HepG2 (cell line): ENCODE data around the gene ZNF391. TPM values are rescaled to one million over a fixed set of nuclear protein-coding genes. Genes with fewer than 3 reads are reported as not detected.

ENCODE experiments used
- ATAC-seq: fragments of 200-7000 bp; cut with Tn5 transposase; 3 replicates; pipeline ENCODE4 v1.9.1; 2020; ENCODE audit warnings: mild to moderate bottlenecking, moderate library complexity
- BruUV-seq: library from RNA; stranded (reverse); fragments of 400-500 nt; replicated peaks from 2 replicates; lab custom pipeline; 2021; lab: Mats Ljungman, UMichigan
- CTCF ChIA-PET: fragments of 300-600 bp; formaldehyde crosslinking; extraction: SDS; loops from one replicate; lab custom pipeline; 2021; ENCODE audit warnings: low total read pairs, inconsistent platforms, low intra/inter-chr PET ratio; lab: Yijun Ruan, JAX
- POLR2A ChIA-PET: fragments of 350-600 bp; sonication (Branson Sonifier 250); formaldehyde crosslinking; loops from one replicate; lab custom pipeline; 2020; ENCODE audit warnings: antibody characterized with exemption, inconsistent platforms; lab: Yijun Ruan, JAX
- DNase-seq: peaks from one replicate; pipeline ENCODE4 v3.0.0-alpha.2; 2015; ENCODE audit warnings: low spot score
- FAIRE-seq: peaks from 3 replicates; lab custom pipeline; 2011; peaks lifted over from hg19 to GRCh38; lab: Jason Lieb, UNC
- H2AFZ ChIP-seq: one replicate; pipeline ENCODE4 v1.6.1; 2011; ENCODE audit warnings: low read length, inconsistent platforms
- H3K27ac ChIP-seq: fragments of 300-600 bp; 3 replicates; pipeline ENCODE4 v1.8.0; 2011; ENCODE audit warnings: mixed run types, mild to moderate bottlenecking, mixed read lengths, low read length, inconsistent platforms; ENCODE audit not compliant: insufficient read depth; ENCODE audit errors: extremely low read length
- H3K27me3 ChIP-seq, 2 experiments: fragments of 200-600 bp in 1 of 2; 2 replicates in 1 of 2; 3 replicates in 1 of 2; pipeline versions ENCODE4 v1.6.0 to v1.8.0; 2011; ENCODE audit warnings: low read length in 2 of 2, mild to moderate bottlenecking in 2 of 2, moderate library complexity in 2 of 2, inconsistent platforms in 1 of 2; ENCODE audit not compliant: insufficient read depth in 2 of 2, control insufficient read depth in 1 of 2
- H3K36me3 ChIP-seq, 2 experiments: fragments of 200-600 bp in 1 of 2; replicated peaks in 1 of 2; 2 replicates in 1 of 2; 3 replicates in 1 of 2; pipeline versions ENCODE4 v1.5.1 to v1.8.0; 2011; ENCODE audit warnings: low read length in 2 of 2, inconsistent platforms in 1 of 2; ENCODE audit not compliant: insufficient read depth in 2 of 2, control insufficient read depth in 1 of 2
- H3K4me1 ChIP-seq: 2 replicates; pipeline ENCODE4 v1.5.1; 2012; ENCODE audit warnings: low read length, inconsistent platforms; ENCODE audit not compliant: insufficient read depth
- H3K4me2 ChIP-seq: 2 replicates; pipeline ENCODE4 v1.6.0; 2011; ENCODE audit warnings: low read depth, low read length, inconsistent platforms
- H3K4me3 ChIP-seq, 3 experiments: fragments of 200-600 bp in 1 of 3; sonication (generic), shearing (Covaris generic) in 1 of 3; replicated peaks in 1 of 3; 2 replicates each; pipeline ENCODE4 v1.5.1; 2011 to 2016; ENCODE audit warnings: low read length in 3 of 3, inconsistent platforms in 2 of 3, low read depth in 2 of 3, mild to moderate bottlenecking in 2 of 3, control low read depth in 1 of 3, mixed read lengths in 1 of 3; ENCODE audit not compliant: insufficient read depth in 1 of 3
- H3K79me2 ChIP-seq: one replicate; pipeline ENCODE4 v1.6.1; 2011; ENCODE audit warnings: low read length, inconsistent platforms; ENCODE audit not compliant: insufficient read depth
- H3K9ac ChIP-seq: 2 replicates; pipeline ENCODE4 v1.6.0; 2011; ENCODE audit warnings: mild to moderate bottlenecking, low read depth, low read length, inconsistent platforms; ENCODE audit not compliant: insufficient read depth
- H3K9me3 ChIP-seq: 2 replicates; pipeline ENCODE4 v1.5.1; 2012; ENCODE audit warnings: mild to moderate bottlenecking, low read length
- H4K20me1 ChIP-seq: 2 replicates; pipeline ENCODE4 v1.6.0; 2011; ENCODE audit warnings: inconsistent platforms, mild to moderate bottlenecking, low read length, moderate library complexity; ENCODE audit not compliant: insufficient read depth
- BORCS8-MEF2B ChIP-seq: sonication (generic); formaldehyde crosslinking; IDR thresholded peaks from 2 replicates; pipeline ENCODE4 v1.8.0; 2022; ENCODE audit warnings: mild to moderate bottlenecking, missing genetic modification reagents
- CREB1 ChIP-seq, 2 experiments: fragments of 450-650 bp in 1 of 2; IDR thresholded peaks; 2 replicates each; pipeline ENCODE4 v1.6.1; 2016 to 2017; ENCODE audit warnings: control low read depth in 1 of 2, mild to moderate bottlenecking in 1 of 2, missing compliant biosample characterization in 1 of 2, missing genetic modification characterization in 1 of 2
- LCORL ChIP-seq, 2 experiments: fragments of 450-650 bp in 1 of 2; sonication (generic) in 1 of 2; formaldehyde crosslinking in 1 of 2; IDR thresholded peaks; 2 replicates each; pipeline versions ENCODE4 v1.5.0 to v1.6.1; 2017 to 2020; ENCODE audit warnings: antibody characterized with exemption in 1 of 2, missing genetic modification reagents in 1 of 2
- NR2F6 ChIP-seq, 2 experiments: IDR thresholded peaks; 2 replicates each; pipeline ENCODE4 v1.6.1; 2016; ENCODE audit warnings: antibody characterized with exemption in 1 of 2, mild to moderate bottlenecking in 1 of 2
- SAFB2 ChIP-seq: sonication (generic); formaldehyde crosslinking; IDR thresholded peaks from 2 replicates; pipeline ENCODE4 v1.5.1; 2020; ENCODE audit warnings: missing genetic modification reagents, low read depth, mild to moderate bottlenecking, borderline replicate concordance
- SMAD9 ChIP-seq: sonication (generic); formaldehyde crosslinking; IDR thresholded peaks from 2 replicates; pipeline ENCODE4 v1.5.1; 2020; ENCODE audit warnings: mild to moderate bottlenecking, missing genetic modification reagents
- TFE3 ChIP-seq: IDR thresholded peaks from 2 replicates; pipeline ENCODE4 v1.6.1; 2016
- ZNF207 ChIP-seq: fragments of 450-650 bp; IDR thresholded peaks from 2 replicates; pipeline ENCODE4 v1.6.1; 2016; ENCODE audit warnings: antibody characterized with exemption, borderline replicate concordance
- ZNF224 ChIP-seq: sonication (generic); formaldehyde crosslinking; IDR thresholded peaks from 2 replicates; pipeline ENCODE4 v1.5.0; 2020; ENCODE audit warnings: mild to moderate bottlenecking, missing genetic modification reagents
- ZNF230 ChIP-seq: sonication (generic); formaldehyde crosslinking; IDR thresholded peaks from 2 replicates; pipeline ENCODE4 v1.4.0; 2020; ENCODE audit warnings: mild to moderate bottlenecking, missing genetic modification reagents
- ZNF687 ChIP-seq: sonication (generic); formaldehyde crosslinking; IDR thresholded peaks from 2 replicates; pipeline ENCODE4 v1.5.1; 2020; ENCODE audit warnings: mild to moderate bottlenecking, missing genetic modification reagents, moderate library complexity
- ZNF704 ChIP-seq: sonication (generic); formaldehyde crosslinking; IDR thresholded peaks from 2 replicates; pipeline ENCODE4 v1.8.1; 2023; ENCODE audit warnings: mild to moderate bottlenecking, inconsistent platforms, moderate library complexity, missing genetic modification reagents, borderline replicate concordance
- WGBS: methylation state at CpG from one replicate; pipeline ENCODE4 v1.1.6; 2017; ENCODE audit warnings: low lambda C conversion rate; 5-methylcytosine and 5-hydroxymethylcytosine counted together
- in situ Hi-C: cut with HindIII; loops from 2 replicates; pipeline ENCODE4 v1.10.0; 2017; ENCODE audit warnings: low pct_unique_long_range_greater_than_20kb; ENCODE audit not compliant: extremely low pct_ligation_motif_present
- intact Hi-C: fragments of 100-400 bp; cut with micrococcal nuclease; formaldehyde crosslinking; loops from one replicate; pipeline ENCODE4 v1.10.0; 2022; ENCODE audit not compliant: unreplicated experiment
- polyA plus RNA-seq, 8 experiments: library from polyadenylated mRNA; depleted of rRNA in 3 of 8; stranded (reverse) in 7 of 8; unstranded in 1 of 8; fragments of >200 nt; fragmentation: Illumina TruSeq in 4 of 8; extraction: Trizol in 4 of 8; gene quantifications; 2 replicates each; pipeline versions ENCODE4 v1.2.1 to v1.2.3, GENCODE V29; 2011 to 2016; ENCODE audit warnings: low read depth in 4 of 8, missing spikeins in 1 of 8, mixed read lengths in 1 of 8; ENCODE audit not compliant: insufficient read depth in 1 of 8
- total RNA-seq, 5 experiments: library from RNA; depleted of rRNA; stranded (reverse); fragments of >200 nt; fragmentation: Illumina TruSeq; extraction: Trizol; gene quantifications; 2 replicates each; pipeline ENCODE4 v1.2.3, GENCODE V29; 2016; ENCODE audit warnings: low read depth in 1 of 5

The ZNF391 gene
- total and polyA plus RNA-seq, 2 of the 13 experiments (the other 11 are each of a cell fraction or from before 2014, with no cell fraction given): 0.78 to 1.7 TPM

- Histone ChIP-seq H3K27me3 (no peaks in the 10 kb centered on the region; a peak in 1 of 5 replicates), H4K20me1 (no peaks in the 10 kb centered on the region), H3K27ac (no peak overlapping the region), H3K4me1 (no peaks in the 10 kb centered on the region), H3K9me3 (peaks cover 6% of the 10 kb centered on the region; the same call in 1 of the 2 replicates), H3K4me3 (no peak overlapping the region), H3K9ac (no peak overlapping the region), H3K36me3 (no peaks in the 10 kb centered on the region), H3K79me2 (no peaks in the 10 kb centered on the region), H3K4me2 (no peak overlapping the region), H2AFZ (no peak overlapping the region)
- ChIA-PET CTCF (no interaction called here), POLR2A (no interaction called here)
- intact Hi-C loops: no loop called here
- no TSS peak for BruUV-seq
- FAIRE-seq (no peak), DNase-seq (no peak), ATAC-seq (no peak)
- WGBS: 54% methylated on average over 1 of the region's 1 CpG
- TF ChIP-seq BORCS8-MEF2B (CRISPR knock-in tag): no peak
- TF ChIP-seq NR2F6 (IDR thresholded peaks at IDR 0.05): no peak
- TF ChIP-seq NR2F6 (CRISPR knock-in tag; IDR thresholded peaks at IDR 0.05): no peak
- peak; percentile 81 for TF ChIP-seq LCORL (IDR thresholded peaks at IDR 0.05)
- no peak for TF ChIP-seq LCORL (CRISPR knock-in tag; IDR thresholded peaks at IDR 0.05)
- no peak for TF ChIP-seq SMAD9
- no peak for TF ChIP-seq ZNF230
- TF ChIP-seq ZNF207: no peak
- no peak for TF ChIP-seq ZNF704 (CRISPR knock-in tag)
- in situ Hi-C loops: no loop called here
Observed at GRCh38 chr6:27392623-27393022, 4.1 kb downstream of the ZNF391 start.

- no peak overlapping the region for H3K4me2 ChIP-seq
- ChIA-PET CTCF (no interaction called here), POLR2A (no interaction called here)
- H3K9ac ChIP-seq: no peak overlapping the region
- intact Hi-C loops: no loop called here
- no peak overlapping the region for H3K27ac ChIP-seq
- no peak overlapping the region for H3K4me3 ChIP-seq
- in situ Hi-C loops: no loop called here
- H3K4me1 ChIP-seq: no peaks in the 10 kb centered on the region
- no peaks in the 10 kb centered on the region for H3K27me3 ChIP-seq
- WGBS: 24% methylated on average over 1 of the region's 1 CpG
- H3K79me2 ChIP-seq: no peaks in the 10 kb centered on the region
- no peak overlapping the region for H2AFZ ChIP-seq
- no peaks in the 10 kb centered on the region for H4K20me1 ChIP-seq
- H3K36me3 ChIP-seq: no peaks in the 10 kb centered on the region
- ATAC-seq: no peak
- FAIRE-seq: no peak
- peaks cover 10% of the 10 kb centered on the region for H3K9me3 ChIP-seq
- BruUV-seq: no TSS peak
- DNase-seq: no peak
- TF ChIP-seq SAFB2: no peak
- TF ChIP-seq CREB1 (IDR thresholded peaks at IDR 0.05): no peak
- TF ChIP-seq CREB1 (CRISPR knock-in tag; IDR thresholded peaks at IDR 0.05): no peak
- no peak for TF ChIP-seq ZNF224 (CRISPR knock-in tag)
- no peak for TF ChIP-seq ZNF687 (CRISPR knock-in tag)
- no peak for TF ChIP-seq TFE3 (CRISPR knock-in tag)
Observed at GRCh38 chr6:27394073-27394472, 5.5 kb downstream of the ZNF391 start.
